Activated T-cell treated with anti-CD3 and anti-CD28 coated beads for 4 hours (primary cell): ENCODE data around the gene SMOC1.

ENCODE experiments used
- DNase-seq: peaks from one replicate; pipeline ENCODE4 v3.0.0-alpha.2; 2020

Gene SMOC1

GRCh38 chr14:69945912-69946311, 66.7 kb downstream of the SMOC1 start:
- no peak for DNase-seq

GRCh38 chr14:69948351-69948750, 69.1 kb downstream of the SMOC1 start:
- DNase-seq, result no peak

GRCh38 chr14:69951263-69951662, 72.0 kb downstream of the SMOC1 start:
- no peak for DNase-seq

GRCh38 chr14:69951935-69952334, 72.7 kb downstream of the SMOC1 start:
- no peak for DNase-seq

- no peak for DNase-seq
Observed at GRCh38 chr14:69953266-69953915, 74.2 kb downstream of the SMOC1 start.

- DNase-seq, result no peak
Observed at GRCh38 chr14:69955855-69956845, 76.9 kb downstream of the SMOC1 start.

GRCh38 chr14:69956970-69957369, 77.8 kb downstream of the SMOC1 start:
- no peak for DNase-seq

- DNase-seq, result no peak
Observed at GRCh38 chr14:69957986-69958385, 78.8 kb downstream of the SMOC1 start.

- DNase-seq, result no peak
Observed at GRCh38 chr14:69959136-69959535, 79.9 kb downstream of the SMOC1 start.

- no peak for DNase-seq
Observed at GRCh38 chr14:69960296-69960695, 81.1 kb downstream of the SMOC1 start.

- DNase-seq, result no peak
Observed at GRCh38 chr14:69963966-69964365, 84.8 kb downstream of the SMOC1 start.

- no peak for DNase-seq
Observed at GRCh38 chr14:69964841-69965240, 85.6 kb downstream of the SMOC1 start.

GRCh38 chr14:69968132-69968531, 88.9 kb downstream of the SMOC1 start:
- DNase-seq, result no peak

- DNase-seq, result no peak
Observed at GRCh38 chr14:69968681-69969080, 89.5 kb downstream of the SMOC1 start.

GRCh38 chr14:69972755-69973154, 93.5 kb downstream of the SMOC1 start:
- no peak for DNase-seq

- DNase-seq, result no peak
Observed at GRCh38 chr14:69973846-69974245, 94.6 kb downstream of the SMOC1 start.

- no peak for DNase-seq
Observed at GRCh38 chr14:69979882-69980281, 100.7 kb downstream of the SMOC1 start.

GRCh38 chr14:69980457-69981425, 101.5 kb downstream of the SMOC1 start:
- DNase-seq, result no peak

GRCh38 chr14:69982220-69982839, 103.1 kb downstream of the SMOC1 start:
- no peak for DNase-seq

- DNase-seq, result no peak
Observed at GRCh38 chr14:69982886-69983285, 103.7 kb downstream of the SMOC1 start.

GRCh38 chr14:69983317-69983716, 104.1 kb downstream of the SMOC1 start:
- DNase-seq, result no peak

GRCh38 chr14:69985463-69985862, 106.2 kb downstream of the SMOC1 start:
- DNase-seq, result no peak
